Dermis blood vessel endothelial cell (primary cell): ENCODE results near the gene G6PD. TPM values are rescaled to one million over a fixed set of nuclear protein-coding genes. Genes with fewer than 3 reads are reported as not detected.

Experiments used
- DNase-seq: peaks from one replicate; pipeline ENCODE4 v3.0.0; 2010
- total RNA-seq: library from RNA; depleted of rRNA; stranded (reverse); fragments of >200 nt; gene quantifications from 2 replicates; pipeline ENCODE4 v1.2.3, GENCODE V29; 2014

Gene G6PD
- total RNA-seq, 1 donor from 2014 or later: 29.1 TPM

DNA sequence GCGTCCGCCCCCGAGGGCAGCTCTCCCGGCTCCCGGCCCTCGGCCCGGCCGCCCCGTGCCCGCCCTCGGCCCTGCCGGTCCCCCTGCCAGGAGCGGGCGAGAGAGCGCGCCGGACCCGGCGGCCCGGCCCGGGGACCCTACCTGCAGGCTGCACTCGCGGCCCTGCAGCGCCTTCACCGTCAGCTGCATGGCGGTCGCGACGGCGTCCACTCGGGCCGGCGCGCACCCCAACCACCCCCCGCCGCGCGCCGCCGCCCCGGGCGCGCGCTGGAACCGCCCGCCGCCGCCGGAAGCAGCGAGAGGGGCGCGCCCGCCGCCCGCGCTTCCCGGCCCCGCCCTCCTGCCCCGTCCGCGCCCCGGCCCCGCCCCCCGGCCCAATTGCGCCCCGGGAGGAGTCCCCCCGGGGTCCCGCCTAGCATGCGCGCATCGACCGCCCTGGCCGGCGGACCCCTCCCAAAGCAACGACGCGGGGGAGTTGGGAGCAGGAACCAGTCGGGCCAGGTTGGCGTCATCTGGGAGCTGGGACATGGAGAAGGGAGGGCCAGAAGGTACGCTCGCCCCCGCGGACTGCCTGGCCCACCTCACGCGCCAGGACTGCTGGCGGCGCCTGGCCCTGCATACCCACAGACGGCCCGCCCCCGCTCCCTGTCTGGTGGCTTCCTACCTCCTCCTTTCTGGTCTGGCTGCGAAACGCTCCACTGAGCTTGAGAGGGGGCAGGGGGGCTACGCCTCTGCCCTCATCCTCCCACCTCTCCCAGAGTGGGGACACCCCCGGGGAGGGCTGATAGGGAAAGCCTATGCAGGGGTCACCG, 60.0 kb downstream of the G6PD start, which contains the start of gene UBL4A:
Gene UBL4A (minus strand): TSS at position 220 of the 812 bp plus-strand sequence. CDS start 31 bp downstream, at position 189.
- peak; percentile 50 for DNase-seq

DNA sequence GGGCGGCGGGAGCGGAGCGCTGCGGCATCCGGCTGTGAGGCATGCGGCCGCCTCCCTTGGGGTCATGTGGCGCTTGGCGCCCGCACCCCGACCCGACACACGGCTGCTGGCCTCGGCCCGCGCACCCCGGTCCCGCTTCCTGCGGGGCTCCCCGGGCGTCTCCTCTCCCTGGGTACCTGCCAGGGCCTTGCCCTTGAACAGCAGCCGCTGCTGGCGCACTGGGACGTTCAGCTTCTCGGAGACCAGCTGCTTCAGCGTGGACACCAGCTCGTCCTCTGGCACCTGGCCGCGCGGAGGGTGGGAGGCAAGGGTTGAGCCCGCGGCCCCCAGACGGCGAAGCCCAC, 60.6 kb downstream of the G6PD start:
- peak; percentile 17 for DNase-seq

DNA sequence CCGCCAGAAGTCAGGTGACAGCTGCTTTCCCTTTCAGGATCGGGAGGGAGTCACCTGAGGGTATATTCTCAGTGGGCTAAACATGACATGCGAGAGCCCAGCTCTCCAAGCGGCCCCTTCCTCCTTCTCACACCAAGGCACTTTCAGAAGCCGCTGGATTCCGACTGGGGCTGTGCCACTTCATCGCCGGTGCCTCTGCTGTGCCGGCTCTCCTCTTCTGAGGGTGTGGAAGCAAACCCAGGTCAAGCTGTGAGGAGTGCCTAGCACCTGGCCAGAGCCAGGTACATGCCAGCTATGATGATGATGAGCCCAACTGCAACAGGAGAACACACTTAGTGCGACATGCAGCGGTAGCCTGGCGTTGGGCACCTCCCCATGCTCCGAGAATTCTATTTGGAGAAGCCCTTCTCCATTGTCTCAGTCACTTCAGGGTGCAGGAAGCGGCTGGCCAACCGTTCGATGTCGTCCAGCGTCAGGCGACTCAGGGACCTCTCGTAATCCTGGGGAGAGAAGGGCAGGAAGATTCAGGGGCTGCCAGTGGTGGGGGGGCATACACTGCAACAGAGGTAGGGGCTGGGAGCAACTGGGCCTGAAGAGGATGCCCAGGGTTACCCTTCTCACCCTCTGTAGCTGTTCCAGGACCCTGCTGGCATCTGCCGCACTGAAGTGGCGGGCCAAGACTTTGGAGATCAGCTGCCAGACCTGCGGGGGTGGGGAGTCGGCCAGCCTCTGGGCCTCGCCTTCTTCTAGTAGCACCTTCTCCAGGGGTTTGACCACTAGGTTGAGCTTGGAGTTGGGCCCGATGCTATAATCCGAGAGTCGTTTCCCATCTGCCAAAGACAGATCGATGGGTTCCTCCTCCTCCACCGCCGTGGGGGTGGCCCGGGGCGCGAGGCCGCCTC, 61.2 kb downstream of the G6PD start:
- no peak for DNase-seq

DNA sequence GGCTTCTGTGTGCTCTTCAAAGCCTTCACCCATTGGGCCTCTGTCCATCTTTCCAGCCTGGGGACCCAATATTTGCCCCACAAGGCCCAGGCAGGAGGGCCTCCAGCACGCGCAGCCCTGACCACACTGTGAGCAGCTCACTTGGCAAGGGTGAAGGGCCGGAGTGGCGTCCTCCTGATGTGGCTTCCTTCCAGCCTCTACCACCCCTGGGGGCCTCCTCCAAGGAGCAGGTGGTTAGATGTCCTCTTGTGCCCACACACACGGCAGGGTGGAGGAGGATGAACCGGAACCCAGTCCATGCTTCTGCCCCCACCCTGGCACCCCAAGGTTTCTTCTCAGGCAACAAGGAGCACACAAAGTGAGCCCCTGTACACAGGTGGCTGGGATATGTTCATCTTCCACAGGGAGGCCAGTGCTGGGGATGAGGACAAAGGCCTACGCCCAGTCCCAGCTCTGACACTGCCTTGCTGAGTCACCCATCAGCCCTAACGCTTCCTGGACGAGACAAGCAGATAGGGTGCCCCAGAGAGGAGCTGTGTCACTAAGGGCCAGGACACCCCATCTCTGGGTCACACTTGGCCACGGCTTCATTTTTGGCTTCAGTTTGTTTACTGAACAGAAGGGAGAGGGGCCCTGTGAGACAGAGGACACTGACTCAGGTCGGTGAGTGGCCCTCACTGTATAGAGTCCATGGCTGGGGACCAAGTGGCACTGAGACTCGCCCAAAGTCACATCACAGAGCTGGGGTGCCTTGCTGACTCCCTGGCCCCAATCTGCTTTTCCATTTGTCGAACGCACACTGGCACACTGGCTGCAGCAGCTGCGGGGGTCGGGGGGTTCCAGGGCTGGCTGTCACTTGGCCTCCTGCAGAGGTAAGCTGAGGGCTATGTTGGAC, 62.1 kb downstream of the G6PD start:
- DNase-seq: no peak

DNA sequence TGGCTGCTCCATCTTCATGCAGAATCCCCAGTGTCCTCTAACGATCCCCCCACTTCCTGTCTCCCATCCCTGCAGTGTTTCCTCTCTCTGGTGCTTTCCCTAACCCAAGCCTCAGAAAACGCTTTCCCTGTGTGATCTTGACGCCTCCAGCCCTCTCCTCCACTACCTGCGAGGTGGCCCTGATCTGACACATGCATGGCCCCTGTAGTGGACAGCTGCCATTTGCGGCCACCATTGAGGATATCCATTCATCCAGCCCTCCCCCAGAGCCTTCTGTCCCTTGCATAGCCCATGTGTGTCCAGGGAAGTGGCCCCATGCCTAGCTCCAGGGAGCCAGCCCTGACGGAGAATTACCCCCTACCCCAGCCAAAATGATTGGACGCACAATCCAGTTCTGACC, 63.3 kb downstream of the G6PD start:
- DNase-seq: no peak

DNA sequence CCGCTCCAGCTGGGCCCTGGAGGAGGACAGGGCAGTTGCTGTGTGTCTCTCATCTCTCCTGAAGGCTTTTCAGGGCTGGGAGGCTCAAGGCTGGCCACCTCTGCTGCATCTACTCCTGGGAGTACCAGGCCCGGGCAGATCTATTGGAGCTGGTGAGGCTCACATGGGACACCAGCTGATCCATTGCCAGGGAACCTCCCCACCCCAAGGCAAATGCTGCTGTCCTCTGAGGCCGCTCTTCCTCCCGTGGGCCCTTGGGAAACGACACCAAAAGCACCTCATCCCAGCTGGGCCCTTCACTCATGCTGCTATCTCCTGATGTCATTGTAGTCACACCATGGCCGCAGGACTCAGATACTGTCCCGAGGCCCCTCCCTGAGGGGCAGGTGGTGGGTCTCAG, 63.9 kb downstream of the G6PD start:
- DNase-seq: no peak

DNA sequence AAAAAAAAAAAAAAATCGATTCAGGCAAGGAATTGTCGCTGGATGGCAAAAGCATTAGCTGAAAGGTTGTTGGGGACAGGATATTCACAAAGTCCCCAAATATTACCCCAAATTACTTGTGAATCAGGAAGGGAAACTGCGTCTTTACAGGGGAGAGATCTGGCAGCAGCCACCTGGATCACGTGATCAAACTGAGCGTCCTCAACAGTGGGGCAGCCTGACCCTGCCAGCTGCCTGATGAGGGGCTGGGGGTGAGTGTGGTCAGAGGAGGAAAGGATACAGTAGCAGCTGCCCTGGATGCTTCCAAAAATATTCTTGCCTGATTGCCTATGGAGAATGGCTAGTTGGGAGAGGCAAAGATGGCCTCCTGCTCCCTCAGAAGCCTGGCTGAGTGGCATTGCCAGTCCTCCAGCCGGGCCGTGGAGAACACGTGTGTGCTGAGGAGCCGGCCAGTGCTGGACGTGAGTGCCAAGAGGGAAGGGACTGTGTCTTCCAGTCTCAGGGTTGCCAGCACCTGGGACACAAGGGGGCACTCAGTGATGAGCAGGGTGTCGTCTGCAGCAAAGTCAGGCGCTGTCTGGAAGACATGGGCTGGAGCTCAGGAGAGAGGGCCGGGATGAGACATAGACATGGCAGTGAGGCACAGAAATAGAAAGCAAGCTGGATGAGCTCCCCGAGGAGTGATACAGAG, 64.6 kb downstream of the G6PD start:
- DNase-seq: no peak

Other genes starting within 250 kb of the G6PD start
- 1,387 and 2,587 TPM in 2 replicates for gene FLNA, start 172.2 kb downstream of the G6PD start, total RNA-seq
- gene EMD, start 167.6 kb downstream of the G6PD start, total RNA-seq: 10.6 and 17.2 TPM in 2 replicates
- 3,745 and 6,057 TPM in 2 replicates for gene RPL10, start 148.5 kb downstream of the G6PD start, total RNA-seq
- gene DNASE1L1, start 137.6 kb downstream of the G6PD start, total RNA-seq: 105 and 111 TPM in 2 replicates
- gene TAFAZZIN, start 135.3 kb downstream of the G6PD start, total RNA-seq: 20.8 and 25.9 TPM in 2 replicates
- gene ATP6AP1, start 118.2 kb downstream of the G6PD start, total RNA-seq: 65.9 and 103 TPM in 2 replicates
- gene GDI1, start 109.7 kb downstream of the G6PD start, total RNA-seq: 50.7 and 75.9 TPM in 2 replicates
- 58.0 and 61.4 TPM in 2 replicates for gene FAM50A, start 102.7 kb downstream of the G6PD start, total RNA-seq
- gene PLXNA3, start 88.6 kb downstream of the G6PD start, total RNA-seq: 6.6 and 9.0 TPM in 2 replicates
- 14.3 and 31.5 TPM in 2 replicates for gene LAGE3, start 67.6 kb downstream of the G6PD start, total RNA-seq
- gene UBL4A, start 60.2 kb downstream of the G6PD start, total RNA-seq: 51.1 and 57.8 TPM in 2 replicates
- gene SLC10A3, start 56.2 kb downstream of the G6PD start, total RNA-seq: 22.1 and 39.9 TPM in 2 replicates
- 25.5 and 27.7 TPM in 2 replicates for gene FAM3A, start 30.6 kb downstream of the G6PD start, total RNA-seq
- 15.5 and 22.1 TPM in 2 replicates for gene IKBKG, start 774 bp upstream of the G6PD start, total RNA-seq
- not detected in 2 replicates for gene CTAG1A, start 38.3 kb upstream of the G6PD start, total RNA-seq
- not detected in 2 replicates for gene CTAG1B, start 72.4 kb upstream of the G6PD start, total RNA-seq
- not detected in 2 replicates for gene CTAG2, start 106.7 kb upstream of the G6PD start, total RNA-seq
- 12.1 and 14.1 TPM in 2 replicates for gene GAB3, start 204.2 kb upstream of the G6PD start, total RNA-seq
- 45.6 and 71.2 TPM in 2 replicates for gene DKC1, start 216.0 kb upstream of the G6PD start, total RNA-seq